K562 (cell line): ENCODE results near the gene OR2AP1. TPM values are rescaled to one million over a fixed set of nuclear protein-coding genes. Genes with fewer than 3 reads are reported as not detected.

Experiments
- AFF4 ChIP-seq: sonication (generic); formaldehyde crosslinking; IDR thresholded peaks from 2 replicates; pipeline ENCODE4 v1.8.0; 2023; ENCODE audit warnings: mild to moderate bottlenecking, missing genetic modification reagents
- polyA plus RNA-seq, 8 experiments: library from polyadenylated mRNA; depleted of rRNA in 4 of 8; stranded (reverse) in 5 of 8; unstranded in 3 of 8; fragments of >200 nt; fragmentation: Nextera tagmentation in 2 of 8; fragmentation: Illumina TruSeq in 1 of 8; extraction: Ambion mirVana in 2 of 8; extraction: Trizol in 1 of 8; gene quantifications; 2 replicates each; pipeline versions ENCODE4 v1.2.1 to v1.2.3, GENCODE V29; 2011 to 2014; ENCODE audit warnings: inconsistent platforms in 1 of 8, missing spikeins in 1 of 8
- total RNA-seq, 7 experiments: library from RNA; depleted of rRNA in 6 of 7; stranded (reverse); fragments of >200 nt in 6 of 7; fragmentation: Illumina TruSeq in 2 of 7; extraction: Trizol in 2 of 7; gene quantifications; 2 replicates each; pipeline versions ENCODE4 v1.2.1 to v1.2.3, GENCODE V29; 2011 to 2021; ENCODE audit warnings: low replicate concordance in 1 of 7
- TF ChIP-seq, protein P1 (sequence below): fragments of 250-450 bp; sonication (Bioruptor Pico); IDR thresholded peaks from 2 replicates; pipeline ENCODE4 v1.5.0; 2021; ENCODE audit warnings: mild to moderate bottlenecking, moderate library complexity

OR2AP1 gene
- total and polyA plus RNA-seq, 9 of the 15 experiments (the other 6 are each of a cell fraction or from before 2014, with no cell fraction given): not detected

- TF ChIP-seq, protein P1, sequence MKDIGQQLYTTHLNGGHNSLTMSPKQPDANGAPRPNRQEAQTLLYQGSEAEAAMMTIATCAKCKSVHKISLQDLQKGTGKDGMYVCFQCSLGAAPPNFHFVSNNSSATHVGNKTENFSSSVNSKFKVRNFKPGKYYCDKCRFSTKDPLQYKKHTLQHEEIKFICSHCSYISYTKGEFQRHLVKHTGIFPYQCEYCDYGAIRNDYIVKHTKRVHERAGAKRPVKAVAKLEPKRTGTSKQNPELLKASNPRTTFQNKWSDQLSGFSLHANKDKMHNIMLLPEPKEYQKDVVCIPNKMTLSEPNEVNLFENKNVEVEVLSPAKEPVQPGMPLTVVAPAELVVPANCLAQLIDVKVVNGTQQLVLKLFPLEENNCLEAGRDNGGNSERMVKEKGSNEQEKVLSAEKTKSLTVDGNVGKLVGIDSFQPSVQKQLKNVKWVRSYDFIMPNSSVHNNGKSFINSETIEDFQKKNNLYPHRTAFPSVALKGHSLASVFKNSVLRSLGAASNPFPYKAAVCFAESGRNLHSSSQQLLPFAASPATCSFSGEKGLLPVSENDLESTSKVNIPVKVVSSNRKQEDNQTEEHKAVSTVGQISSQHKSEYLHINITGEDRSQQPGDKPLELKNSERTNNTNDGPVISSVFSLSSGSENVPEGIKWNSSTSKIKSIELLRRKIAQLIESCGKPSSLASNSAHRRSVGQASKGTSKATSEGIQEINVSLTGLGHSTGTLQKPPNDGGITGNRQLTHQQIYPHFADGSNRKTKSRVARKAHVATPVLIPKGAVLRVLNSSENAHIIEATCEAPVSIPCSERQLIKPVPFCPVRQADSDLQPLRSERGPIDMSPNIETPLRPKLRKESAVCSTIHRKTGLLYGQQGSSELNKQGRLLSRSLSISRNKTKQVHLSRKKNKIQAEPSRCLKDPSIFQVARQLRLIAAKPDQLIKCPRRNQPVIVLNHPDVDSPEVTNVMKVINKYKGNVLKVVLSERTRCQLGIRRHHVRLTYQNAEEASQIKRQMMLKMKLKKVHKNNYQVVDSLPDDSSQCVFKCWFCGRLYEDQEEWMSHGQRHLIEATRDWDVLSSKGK (CRISPR knock-in tag): no peak
- TF ChIP-seq AFF4 (CRISPR knock-in tag): no peak
- TF ChIP-seq, all 486 proteins: peak for 0
Observed at GRCh38 chr12:55614764-55615163, 42.5 kb downstream of the OR2AP1 start (continued).
